ENCODE results near the gene ABCC3. TPM values are rescaled to one million over a fixed set of nuclear protein-coding genes. Genes with fewer than 3 reads are reported as not detected.

ABCC3 gene
- total and polyA plus RNA-seq, 2 donors (not counting 3 experiments of a cell fraction or from before 2014, with no cell fraction given): 1.1 to 2.6 TPM

DNA sequence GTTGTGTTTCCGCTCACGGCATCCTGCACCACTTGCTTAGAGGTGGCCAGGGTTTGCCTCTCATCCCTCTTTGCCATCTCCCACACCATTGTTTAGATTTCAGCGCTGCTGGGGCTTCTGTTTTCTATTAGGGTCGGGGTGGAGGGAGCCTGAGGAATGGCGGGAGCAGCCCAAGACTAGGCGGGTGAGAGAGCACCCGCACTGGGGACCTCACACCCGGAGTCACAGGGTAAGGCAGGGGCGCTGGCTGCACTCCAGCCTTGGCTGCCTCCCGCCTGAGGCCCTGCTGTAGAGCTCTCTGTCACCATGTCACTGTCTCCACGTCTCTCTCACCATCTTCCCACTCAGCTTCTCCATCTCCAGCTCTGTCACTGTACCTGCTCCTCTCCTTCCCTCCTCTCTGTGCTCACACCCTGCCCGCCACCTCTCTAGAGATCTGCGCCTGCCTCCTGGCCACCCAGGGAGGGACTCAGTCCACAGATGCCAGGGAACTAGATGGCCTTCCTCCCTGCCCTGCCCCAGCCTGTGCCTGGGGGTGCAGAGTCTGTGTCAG lies 32.8 kb upstream of the ABCC3 start:
- POLR2A ChIA-PET: no interaction called here
- Histone ChIP-seq H3K9ac (replicated peaks; ENCODE audit: extremely low read depth, insufficient read depth, low read length) (no peak overlapping the region), H3K79me2 (ENCODE audit: control insufficient read depth, insufficient read depth, low read length) (no peaks in the 10 kb centered on the region), H3K9me3 (replicated peaks; ENCODE audit: control insufficient read depth, insufficient read depth, low read length) (no peaks in the 10 kb centered on the region), H3K27ac (ENCODE audit: insufficient read depth, low read depth, low read length) (no peak overlapping the region), H4K20me1 (replicated peaks; ENCODE audit: control insufficient read depth, extremely low read depth, insufficient read depth, low read length) (no peaks in the 10 kb centered on the region), H3K4me1 (ENCODE audit: control insufficient read depth, extremely low read depth, insufficient read depth, low read length) (peaks cover 13% of the 10 kb centered on the region), H3K4me3 (replicated peaks in 1 of 3; ENCODE audit: insufficient read depth in 1 of 3, low read depth in 1 of 3, low read length in 3 of 3) (no peak overlapping the region), H2AFZ (ENCODE audit: low read depth, low read length) (no peak overlapping the region), H3K36me3 (ENCODE audit: control insufficient read depth in 2 of 2, extremely low read depth in 1 of 2, insufficient read depth in 2 of 2, low read length in 2 of 2) (no peaks in the 10 kb centered on the region), H3K27me3 (ENCODE audit: control insufficient read depth in 2 of 2, insufficient read depth in 2 of 2, low read length in 2 of 2) (peaks cover 2 to 3% of the 10 kb centered on the region in 2 experiments), H3K9me1 (replicated peaks; ENCODE audit: control insufficient read depth, extremely low read depth, insufficient read depth, low read length) (no peaks in the 10 kb centered on the region), H3K4me2 (ENCODE audit: insufficient read depth, low read length) (no peak overlapping the region)
- FAIRE-seq (no peak), DNase-seq (ENCODE audit: low read depth, low spot score) (no peak)
- no TSS peak for BruUV-seq (replicated peaks)
- dilution Hi-C loops (cut with MboI; ENCODE audit: extremely low pct_ligation_motif_present, low sequenced_read_pairs): no loop called here
- intact Hi-C loops (cut with micrococcal nuclease): loop anchor here (5.0 kb wide), 1 partner anchor 40 kb away; the partner anchor contains the start of gene CACNA1G
- no peak for TF ChIP-seq POLR2A (IDR thresholded peaks at IDR 0.05; ENCODE audit: low read depth, low read length)
- no peak for TF ChIP-seq JUN (IDR thresholded peaks at IDR 0.05; ENCODE audit: borderline replicate concordance, insufficient read depth, insufficient read length, low read depth)
- no peak for TF ChIP-seq MAX (IDR thresholded peaks at IDR 0.05; ENCODE audit: insufficient read depth, insufficient read length)
- TF ChIP-seq GATA2 (IDR thresholded peaks at IDR 0.05; ENCODE audit: insufficient read depth, insufficient read length, low read depth, low read length): no peak
- TF ChIP-seq, protein P1, sequence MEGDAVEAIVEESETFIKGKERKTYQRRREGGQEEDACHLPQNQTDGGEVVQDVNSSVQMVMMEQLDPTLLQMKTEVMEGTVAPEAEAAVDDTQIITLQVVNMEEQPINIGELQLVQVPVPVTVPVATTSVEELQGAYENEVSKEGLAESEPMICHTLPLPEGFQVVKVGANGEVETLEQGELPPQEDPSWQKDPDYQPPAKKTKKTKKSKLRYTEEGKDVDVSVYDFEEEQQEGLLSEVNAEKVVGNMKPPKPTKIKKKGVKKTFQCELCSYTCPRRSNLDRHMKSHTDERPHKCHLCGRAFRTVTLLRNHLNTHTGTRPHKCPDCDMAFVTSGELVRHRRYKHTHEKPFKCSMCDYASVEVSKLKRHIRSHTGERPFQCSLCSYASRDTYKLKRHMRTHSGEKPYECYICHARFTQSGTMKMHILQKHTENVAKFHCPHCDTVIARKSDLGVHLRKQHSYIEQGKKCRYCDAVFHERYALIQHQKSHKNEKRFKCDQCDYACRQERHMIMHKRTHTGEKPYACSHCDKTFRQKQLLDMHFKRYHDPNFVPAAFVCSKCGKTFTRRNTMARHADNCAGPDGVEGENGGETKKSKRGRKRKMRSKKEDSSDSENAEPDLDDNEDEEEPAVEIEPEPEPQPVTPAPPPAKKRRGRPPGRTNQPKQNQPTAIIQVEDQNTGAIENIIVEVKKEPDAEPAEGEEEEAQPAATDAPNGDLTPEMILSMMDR (IDR thresholded peaks at IDR 0.05; ENCODE audit: extremely low read depth in 1 of 2, insufficient read depth in 1 of 2, low read depth in 1 of 2, low read length in 2 of 2): no peak
- TF ChIP-seq MYC (IDR thresholded peaks at IDR 0.05; ENCODE audit: low read depth, low read length): no peak
- CTCF ChIA-PET: interaction anchor here (0.9 kb wide), 1 partner anchor 11 kb away, joined by 3 read pairs; no protein-coding TSS in a partner anchor

Measured in endothelial cell of umbilical vein (primary cell).